IMR-90 (cell line): ENCODE data around the gene TAS2R40. TPM values are rescaled to one million over a fixed set of nuclear protein-coding genes. Genes with fewer than 3 reads are reported as not detected.

Source experiments
- ATAC-seq: fragments of 200-7000 bp; cut with Tn5 transposase; 2 replicates; pipeline ENCODE4 v1.9.1; 2020; ENCODE audit warnings: low read depth, mild to moderate bottlenecking, moderate library complexity
- BruUV-seq: library from RNA; stranded (reverse); fragments of 400-500 nt; replicated peaks from 2 replicates; lab custom pipeline; 2021; lab: Mats Ljungman, UMichigan
- CTCF ChIA-PET: fragments of 300-600 bp; formaldehyde crosslinking; extraction: SDS; loops from one replicate; lab custom pipeline; 2021; ENCODE audit warnings: antibody characterized with exemption; lab: Yijun Ruan, JAX
- POLR2A ChIA-PET: fragments of 300-600 bp; sonication (Branson Sonifier 250); formaldehyde crosslinking; loops from one replicate; lab custom pipeline; 2022; ENCODE audit warnings: antibody characterized with exemption; ENCODE audit not compliant: unreplicated experiment; lab: Charles Lee
- DNase-seq: peaks from one replicate; pipeline ENCODE4 v3.0.0; 2013
- H2AFZ ChIP-seq: replicated peaks from 2 replicates; pipeline ENCODE3; 2013; ENCODE audit warnings: low read length, mild to moderate bottlenecking; ENCODE audit not compliant: poor library complexity
- H2AK5ac ChIP-seq: 2 replicates; pipeline ENCODE4 v1.6.1; 2013; ENCODE audit warnings: low read depth, low read length, inconsistent platforms
- H2AK9ac ChIP-seq: replicated peaks from 2 replicates; pipeline ENCODE3; 2013; ENCODE audit warnings: mild to moderate bottlenecking, low read depth, low read length, moderate library complexity; ENCODE audit not compliant: poor library complexity
- H2BK120ac ChIP-seq: 2 replicates; pipeline ENCODE4 v1.6.1; 2013; ENCODE audit warnings: low read depth, low read length, inconsistent platforms
- H2BK15ac ChIP-seq: 3 replicates; pipeline ENCODE4 v1.6.1; 2013; ENCODE audit warnings: low read depth, low read length, inconsistent platforms
- H2BK20ac ChIP-seq: 2 replicates; pipeline ENCODE4 v1.6.1; 2013; ENCODE audit warnings: low read depth, mild to moderate bottlenecking, inconsistent platforms, low read length, moderate library complexity
- H2BK5ac ChIP-seq: 2 replicates; pipeline ENCODE4 v1.6.1; 2013; ENCODE audit warnings: mild to moderate bottlenecking, low read depth, low read length, inconsistent platforms; ENCODE audit not compliant: poor library complexity, severe bottlenecking
- H3K14ac ChIP-seq: replicated peaks from 2 replicates; pipeline ENCODE4 v1.6.1; 2013; ENCODE audit warnings: low read depth, low read length, inconsistent platforms
- H3K18ac ChIP-seq: 2 replicates; pipeline ENCODE4 v1.6.1; 2013; ENCODE audit warnings: low read depth, low read length, control low read depth
- H3K23ac ChIP-seq: 2 replicates; pipeline ENCODE4 v1.6.1; 2013; ENCODE audit warnings: low read depth, low read length, inconsistent platforms
- H3K27ac ChIP-seq: 2 replicates; pipeline ENCODE4 v1.5.1; 2013; ENCODE audit warnings: mild to moderate bottlenecking, control low read depth, low read length; ENCODE audit not compliant: insufficient read depth
- H3K27me3 ChIP-seq: 2 replicates; pipeline ENCODE4 v1.6.1; 2013; ENCODE audit warnings: low read length; ENCODE audit not compliant: control insufficient read depth, insufficient read depth
- H3K36me3 ChIP-seq: 2 replicates; pipeline ENCODE4 v1.6.1; 2013; ENCODE audit warnings: low read length, mixed read lengths; ENCODE audit not compliant: control insufficient read depth, insufficient read depth
- H3K4ac ChIP-seq: 2 replicates; pipeline ENCODE4 v1.6.1; 2013; ENCODE audit warnings: low read depth, low read length, inconsistent platforms
- H3K4me1 ChIP-seq: 2 replicates; pipeline ENCODE4 v1.6.1; 2013; ENCODE audit warnings: low read length, mixed read lengths; ENCODE audit not compliant: control insufficient read depth, insufficient read depth
- H3K4me2 ChIP-seq: 2 replicates; pipeline ENCODE4 v1.6.1; 2013; ENCODE audit warnings: low read depth, mild to moderate bottlenecking, control low read depth, low read length, moderate library complexity
- H3K4me3 ChIP-seq: 2 replicates; pipeline ENCODE4 v1.5.1; 2013; ENCODE audit warnings: low read depth, mild to moderate bottlenecking, control low read depth, low read length, moderate library complexity; ENCODE audit not compliant: insufficient read depth
- H3K56ac ChIP-seq: 2 replicates; pipeline ENCODE4 v1.6.1; 2013; ENCODE audit warnings: low read length, inconsistent platforms; ENCODE audit not compliant: insufficient read depth; ENCODE audit errors: extremely low read depth
- H3K79me1 ChIP-seq, 2 experiments: 2 replicates each; pipeline ENCODE4 v1.6.1; 2013; ENCODE audit warnings: low read length in 2 of 2, inconsistent platforms in 1 of 2, low read depth in 1 of 2
- H3K9ac ChIP-seq: 2 replicates; pipeline ENCODE4 v1.6.1; 2013; ENCODE audit warnings: low read depth, low read length, control low read depth
- H3K9me1 ChIP-seq: 2 replicates; pipeline ENCODE4 v1.6.1; 2013; ENCODE audit warnings: low read length, inconsistent platforms; ENCODE audit not compliant: insufficient read depth
- H3K9me3 ChIP-seq: 2 replicates; pipeline ENCODE4 v1.6.1; 2013; ENCODE audit warnings: low read length; ENCODE audit not compliant: control insufficient read depth, insufficient read depth
- H4K20me1 ChIP-seq: 2 replicates; pipeline ENCODE4 v1.6.1; 2013; ENCODE audit warnings: low read length, inconsistent platforms; ENCODE audit not compliant: insufficient read depth
- H4K5ac ChIP-seq: 2 replicates; pipeline ENCODE4 v1.6.1; 2013; ENCODE audit warnings: mild to moderate bottlenecking, low read depth, low read length, control low read depth
- H4K8ac ChIP-seq, 2 experiments: 2 replicates each; pipeline ENCODE4 v1.6.1; 2013; ENCODE audit warnings: low read depth in 2 of 2, low read length in 2 of 2, control low read depth in 1 of 2, inconsistent platforms in 1 of 2
- H4K91ac ChIP-seq: 2 replicates; pipeline ENCODE4 v1.6.1; 2013; ENCODE audit warnings: low read depth, low read length, inconsistent platforms; ENCODE audit not compliant: insufficient read depth
- BHLHE40 ChIP-seq: fragments of 150-350 bp; IDR thresholded peaks from 2 replicates; pipeline ENCODE4 v1.6.1; 2016; ENCODE audit warnings: mild to moderate bottlenecking, low read depth, low read length
- CEBPB ChIP-seq: IDR thresholded peaks from 2 replicates; pipeline ENCODE4 v1.6.1; 2012; ENCODE audit warnings: low read depth, low read length, improper control_type of control experiment
- CHD1 ChIP-seq: IDR thresholded peaks from 2 replicates; pipeline ENCODE4 v1.6.1; 2012; ENCODE audit warnings: low read depth, low read length, improper control_type of control experiment
- FOS ChIP-seq: fragments of 150-350 bp; IDR thresholded peaks from 2 replicates; pipeline ENCODE4 v1.6.1; 2016; ENCODE audit warnings: low read depth, low read length
- MAFK ChIP-seq: IDR thresholded peaks from 2 replicates; pipeline ENCODE4 v1.6.1; 2012; ENCODE audit warnings: low read depth, low read length, improper control_type of control experiment
- MXI1 ChIP-seq: IDR thresholded peaks from 2 replicates; pipeline ENCODE4 v1.6.1; 2012; ENCODE audit warnings: low read depth, mild to moderate bottlenecking, low read length, moderate library complexity, borderline replicate concordance
- NFE2L2 ChIP-seq: fragments of 150-350 bp; IDR thresholded peaks from 2 replicates; pipeline ENCODE4 v1.6.1; 2016; ENCODE audit warnings: low read depth, mild to moderate bottlenecking, low read length
- POLR2A ChIP-seq: IDR thresholded peaks from 2 replicates; pipeline ENCODE4 v1.6.1; 2012; ENCODE audit warnings: mild to moderate bottlenecking, low read depth, low read length
- RAD21 ChIP-seq: IDR thresholded peaks from 2 replicates; pipeline ENCODE4 v1.6.1; 2012; ENCODE audit warnings: low read length, improper control_type of control experiment
- RCOR1 ChIP-seq: IDR thresholded peaks from 2 replicates; pipeline ENCODE4 v1.6.1; 2012; ENCODE audit warnings: mild to moderate bottlenecking, low read length, improper control_type of control experiment; ENCODE audit not compliant: insufficient replicate concordance
- RFX5 ChIP-seq: IDR thresholded peaks from 2 replicates; pipeline ENCODE4 v1.8.0; 2012; ENCODE audit warnings: low read depth, mild to moderate bottlenecking, low read length, moderate library complexity
- SMC3 ChIP-seq: fragments of 150-350 bp; IDR thresholded peaks from 2 replicates; pipeline ENCODE4 v1.6.1; 2016; ENCODE audit warnings: low read depth, mild to moderate bottlenecking, antibody characterized with exemption, low read length, moderate library complexity
- WGBS, 2 experiments: methylation state at CpG; one replicate each; pipeline versions ENCODE4 v1.1.5 to v1.1.7; 2013; ENCODE audit warnings: missing lambda C conversion rate in 2 of 2; ENCODE audit not compliant: insufficient read length in 1 of 2; ENCODE audit errors: extremely low coverage in 2 of 2; 5-methylcytosine and 5-hydroxymethylcytosine counted together
- dilution Hi-C: fragments of 300-500 bp; cut with HindIII; formaldehyde crosslinking; loops from one replicate; pipeline ENCODE4 v1.14.3; 2018; ENCODE audit warnings: low sequenced_read_pairs; ENCODE audit not compliant: unreplicated experiment
- in situ Hi-C: fragments of 300-500 bp; cut with MboI; formaldehyde crosslinking; loops from 3 replicates; pipeline ENCODE4 v1.14.3; 2019; ENCODE audit warnings: low sequenced_read_pairs, inconsistent platforms, mixed read lengths
- intact Hi-C: fragments of 100-400 bp; cut with micrococcal nuclease; formaldehyde crosslinking; loops from 2 replicates; pipeline ENCODE4 v1.10.0; 2022
- polyA plus RNA-seq, 3 experiments: library from polyadenylated mRNA; depleted of rRNA; stranded (reverse); fragments of >200 nt; gene quantifications; 2 replicates each; pipeline ENCODE4 v1.2.3, GENCODE V29; 2012; ENCODE audit warnings: low replicate concordance in 1 of 3
- total RNA-seq: library from RNA; depleted of rRNA; stranded (reverse); fragments of >200 nt; gene quantifications from 2 replicates; pipeline ENCODE4 v1.2.3, GENCODE V29; 2012
- TF ChIP-seq, protein P1 (sequence below): conservative IDR thresholded peaks from 2 replicates; pipeline ENCODE4 v1.5.1; 2012; ENCODE audit warnings: mild to moderate bottlenecking, low read depth, low read length, improper control_type of control experiment
- TF ChIP-seq, protein P2 (sequence below): fragments of 150-350 bp; IDR thresholded peaks from 2 replicates; pipeline ENCODE4 v1.6.1; 2016; ENCODE audit warnings: low read depth, mild to moderate bottlenecking, low read length, moderate library complexity, borderline replicate concordance
- TF ChIP-seq, protein P3 (sequence below): fragments of 150-350 bp; IDR thresholded peaks from 2 replicates; pipeline ENCODE4 v1.6.1; 2017; ENCODE audit warnings: mild to moderate bottlenecking, antibody characterized with exemption, low read length, low read depth

TAS2R40 gene
- total and polyA plus RNA-seq, 2 of the 4 experiments (the other 2 are of a cell fraction) = not detected

DNA sequence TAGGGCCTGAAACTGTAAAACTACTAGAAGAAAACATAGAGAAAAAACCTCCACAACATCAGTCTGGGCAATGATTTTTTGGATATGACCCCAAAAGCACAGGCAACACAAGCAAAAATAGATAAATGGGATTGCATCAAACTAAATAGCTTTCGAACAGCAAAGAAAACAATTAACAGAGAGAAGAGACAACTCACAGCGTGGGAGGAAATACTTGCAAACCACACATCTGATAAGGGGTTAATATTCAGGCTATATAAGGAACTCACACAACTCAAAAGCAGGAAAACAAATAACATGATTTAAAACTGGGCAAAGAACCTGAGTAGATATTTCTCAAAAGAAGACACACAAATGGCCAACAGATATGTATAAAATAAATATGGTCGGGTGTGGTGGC lies 33.7 kb downstream of the TAS2R40 start:
- Histone ChIP-seq H2AK5ac (no peak overlapping the region), H3K9me1 (no peaks in the 10 kb centered on the region), H2BK20ac (no peak overlapping the region), H3K9ac (no peak overlapping the region), H3K27ac (no peak overlapping the region), H2BK120ac (no peak overlapping the region), H3K4me3 (no peak overlapping the region), H2BK5ac (no peak overlapping the region), H2BK15ac (no peak overlapping the region), H4K8ac (no peak overlapping the region), H3K27me3 (no peaks in the 10 kb centered on the region; the same call in 1 of the 2 replicates), H2AFZ (no peak overlapping the region), H3K56ac (no peak overlapping the region), H3K36me3 (no peaks in the 10 kb centered on the region), H3K9me3 (no peaks in the 10 kb centered on the region), H3K4ac (no peak overlapping the region), H3K4me2 (no peak overlapping the region), H2AK9ac (no peak overlapping the region), H3K14ac (no peak overlapping the region), H3K18ac (no peak overlapping the region), H4K5ac (no peak overlapping the region), H3K4me1 (no peaks in the 10 kb centered on the region; the same call in 1 of the 2 replicates), H4K91ac (no peak overlapping the region), H4K20me1 (no peaks in the 10 kb centered on the region), H3K23ac (no peak overlapping the region), H3K79me1 (no peaks in the 10 kb centered on the region)
- CTCF ChIA-PET = interaction anchor here (2.5 kb wide), 1 partner anchor 15 kb away, joined by 6 read pairs; no protein-coding TSS in a partner anchor
- WGBS, 2 experiments = no CpG with 5 or more reads among the region's 3 CpGs
- dilution Hi-C loops (no loop called here), intact Hi-C loops (loop anchor here (5.0 kb wide), 1 partner anchor 157 kb away; no protein-coding TSS in a partner anchor), in situ Hi-C loops (no loop called here)
- DNase-seq (no peak), ATAC-seq (no peak)
- TF ChIP-seq RFX5 (no peak), SMC3 (no peak), CEBPB (no peak), RCOR1 (no peak), MXI1 (no peak), NFE2L2 (no peak), BHLHE40 (no peak), RAD21 (no peak), POLR2A (no peak), MAFK (no peak), CHD1 (no peak), FOS (no peak)
- TF ChIP-seq, protein P1, sequence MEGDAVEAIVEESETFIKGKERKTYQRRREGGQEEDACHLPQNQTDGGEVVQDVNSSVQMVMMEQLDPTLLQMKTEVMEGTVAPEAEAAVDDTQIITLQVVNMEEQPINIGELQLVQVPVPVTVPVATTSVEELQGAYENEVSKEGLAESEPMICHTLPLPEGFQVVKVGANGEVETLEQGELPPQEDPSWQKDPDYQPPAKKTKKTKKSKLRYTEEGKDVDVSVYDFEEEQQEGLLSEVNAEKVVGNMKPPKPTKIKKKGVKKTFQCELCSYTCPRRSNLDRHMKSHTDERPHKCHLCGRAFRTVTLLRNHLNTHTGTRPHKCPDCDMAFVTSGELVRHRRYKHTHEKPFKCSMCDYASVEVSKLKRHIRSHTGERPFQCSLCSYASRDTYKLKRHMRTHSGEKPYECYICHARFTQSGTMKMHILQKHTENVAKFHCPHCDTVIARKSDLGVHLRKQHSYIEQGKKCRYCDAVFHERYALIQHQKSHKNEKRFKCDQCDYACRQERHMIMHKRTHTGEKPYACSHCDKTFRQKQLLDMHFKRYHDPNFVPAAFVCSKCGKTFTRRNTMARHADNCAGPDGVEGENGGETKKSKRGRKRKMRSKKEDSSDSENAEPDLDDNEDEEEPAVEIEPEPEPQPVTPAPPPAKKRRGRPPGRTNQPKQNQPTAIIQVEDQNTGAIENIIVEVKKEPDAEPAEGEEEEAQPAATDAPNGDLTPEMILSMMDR = no peak
- TF ChIP-seq, protein P2, sequence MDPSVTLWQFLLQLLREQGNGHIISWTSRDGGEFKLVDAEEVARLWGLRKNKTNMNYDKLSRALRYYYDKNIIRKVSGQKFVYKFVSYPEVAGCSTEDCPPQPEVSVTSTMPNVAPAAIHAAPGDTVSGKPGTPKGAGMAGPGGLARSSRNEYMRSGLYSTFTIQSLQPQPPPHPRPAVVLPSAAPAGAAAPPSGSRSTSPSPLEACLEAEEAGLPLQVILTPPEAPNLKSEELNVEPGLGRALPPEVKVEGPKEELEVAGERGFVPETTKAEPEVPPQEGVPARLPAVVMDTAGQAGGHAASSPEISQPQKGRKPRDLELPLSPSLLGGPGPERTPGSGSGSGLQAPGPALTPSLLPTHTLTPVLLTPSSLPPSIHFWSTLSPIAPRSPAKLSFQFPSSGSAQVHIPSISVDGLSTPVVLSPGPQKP = no peak
- TF ChIP-seq, protein P3, sequence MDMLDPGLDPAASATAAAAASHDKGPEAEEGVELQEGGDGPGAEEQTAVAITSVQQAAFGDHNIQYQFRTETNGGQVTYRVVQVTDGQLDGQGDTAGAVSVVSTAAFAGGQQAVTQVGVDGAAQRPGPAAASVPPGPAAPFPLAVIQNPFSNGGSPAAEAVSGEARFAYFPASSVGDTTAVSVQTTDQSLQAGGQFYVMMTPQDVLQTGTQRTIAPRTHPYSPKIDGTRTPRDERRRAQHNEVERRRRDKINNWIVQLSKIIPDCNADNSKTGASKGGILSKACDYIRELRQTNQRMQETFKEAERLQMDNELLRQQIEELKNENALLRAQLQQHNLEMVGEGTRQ = no peak
- POLR2A ChIA-PET = no interaction called here
- no TSS peak for BruUV-seq
